GM23338 (cell line): ENCODE measurements around the gene MTMR1. TPM values are rescaled to one million over a fixed set of nuclear protein-coding genes. Genes with fewer than 3 reads are reported as not detected.

ENCODE experiments used
- ATAC-seq: fragments of 200-7000 bp; cut with Tn5 transposase; 3 replicates; pipeline ENCODE4 v1.9.1; 2020
- DNase-seq: peaks from one replicate; pipeline ENCODE4 v3.0.0-alpha.2; 2015; ENCODE audit warnings: low spot score
- H2AFZ ChIP-seq: fragments of 200-600 bp; sonication (generic); 2 replicates; pipeline ENCODE4 v1.8.0; 2016; ENCODE audit warnings: antibody characterized with exemption, mild to moderate bottlenecking, moderate library complexity
- H3F3A ChIP-seq: fragments of 200-600 bp; sonication (generic); replicated peaks from 2 replicates; pipeline ENCODE4 v1.8.0; 2017; ENCODE audit warnings: antibody characterized with exemption, mixed run types, low read depth
- H3K27ac ChIP-seq: fragments of 200-600 bp; sonication (generic); 2 replicates; pipeline ENCODE4 v1.6.1; 2016; ENCODE audit warnings: low read depth
- H3K27me3 ChIP-seq: fragments of 200-600 bp; sonication (generic); 2 replicates; pipeline ENCODE4 v1.8.0; 2016; ENCODE audit warnings: mild to moderate bottlenecking, mixed run types, moderate library complexity; ENCODE audit not compliant: insufficient read depth
- H3K36me3 ChIP-seq: fragments of 200-600 bp; sonication (generic); 2 replicates; pipeline ENCODE4 v1.8.0; 2016; ENCODE audit warnings: mild to moderate bottlenecking; ENCODE audit not compliant: insufficient read depth
- H3K4me1 ChIP-seq: fragments of 200-600 bp; sonication (generic); 2 replicates; pipeline ENCODE4 v1.8.0; 2016; ENCODE audit warnings: mild to moderate bottlenecking, moderate library complexity; ENCODE audit not compliant: insufficient read depth
- H3K4me2 ChIP-seq: fragments of 200-600 bp; sonication (generic); 2 replicates; pipeline ENCODE4 v1.7.1; 2017; ENCODE audit warnings: mixed run types
- H3K4me3 ChIP-seq: fragments of 200-600 bp; sonication (generic); 2 replicates; pipeline ENCODE4 v1.6.1; 2016; ENCODE audit warnings: mixed run types
- H3K79me2 ChIP-seq: fragments of 200-600 bp; sonication (generic); replicated peaks from 2 replicates; pipeline ENCODE4 v1.8.0; 2017; ENCODE audit warnings: mild to moderate bottlenecking; ENCODE audit not compliant: insufficient read depth
- H3K9me2 ChIP-seq: fragments of 200-600 bp; sonication (generic); 2 replicates; pipeline ENCODE4 v1.8.0; 2017; ENCODE audit not compliant: insufficient read depth
- H4K20me1 ChIP-seq: fragments of 200-600 bp; sonication (generic); replicated peaks from 2 replicates; pipeline ENCODE4 v1.8.0; 2017; ENCODE audit warnings: mild to moderate bottlenecking; ENCODE audit not compliant: insufficient read depth
- H3K27ac Mint-ChIP-seq: 2 replicates; pipeline ENCODE4 v1.8.0; 2020; ENCODE audit warnings: inconsistent platforms, mild to moderate bottlenecking, moderate library complexity, mixed read lengths
- H3K27me3 Mint-ChIP-seq: 3 replicates; pipeline ENCODE4 v1.8.0; 2022; ENCODE audit warnings: low read depth, mild to moderate bottlenecking, moderate library complexity, mixed read lengths, inconsistent platforms; ENCODE audit not compliant: insufficient read depth, poor library complexity
- H3K36me3 Mint-ChIP-seq: 3 replicates; pipeline ENCODE4 v1.8.0; 2021; ENCODE audit warnings: low read depth, mild to moderate bottlenecking, inconsistent platforms, moderate library complexity, mixed read lengths
- H3K4me1 Mint-ChIP-seq: 3 replicates; pipeline ENCODE4 v1.8.0; 2020; ENCODE audit warnings: mild to moderate bottlenecking, inconsistent platforms, mixed read lengths
- H3K4me3 Mint-ChIP-seq: 3 replicates; pipeline ENCODE4 v1.8.0; 2021; ENCODE audit warnings: moderate library complexity, mild to moderate bottlenecking, inconsistent platforms, mixed read lengths
- H3K9me3 Mint-ChIP-seq: 3 replicates; pipeline ENCODE4 v1.8.0; 2020; ENCODE audit warnings: moderate library complexity, mild to moderate bottlenecking, inconsistent platforms, mixed read lengths
- CREB1 ChIP-seq: fragments of 250-450 bp; sonication (Bioruptor Pico); IDR thresholded peaks from 2 replicates; pipeline ENCODE4 v1.5.0; 2020; ENCODE audit warnings: low read depth, mild to moderate bottlenecking, moderate library complexity
- EZH2phosphoT487 ChIP-seq: fragments of 200-600 bp; sonication (generic); IDR thresholded peaks from one replicate; pipeline ENCODE4 v1.8.1; 2018; ENCODE audit warnings: antibody characterized with exemption; ENCODE audit not compliant: unreplicated experiment
- JUNB ChIP-seq: IDR thresholded peaks from one replicate; pipeline ENCODE4 v1.6.1; 2016; ENCODE audit warnings: antibody characterized with exemption; ENCODE audit not compliant: unreplicated experiment
- ZNF331 ChIP-seq: fragments of 250-450 bp; sonication (Bioruptor Pico); IDR thresholded peaks from 2 replicates; pipeline ENCODE4 v1.5.0; 2020; ENCODE audit warnings: low read depth, mild to moderate bottlenecking, moderate library complexity
- polyA plus RNA-seq: library from polyadenylated mRNA; unstranded; fragments of >200 nt; fragmentation: Nextera tagmentation; extraction: Ambion mirVana; gene quantifications from 2 replicates; pipeline ENCODE4 v1.2.1, GENCODE V29; 2016
- total RNA-seq: library from RNA; depleted of rRNA; stranded (reverse); fragments of >200 nt; shearing (Covaris generic); gene quantifications from 2 replicates; pipeline ENCODE4 v1.2.3, GENCODE V29; 2014
- TF ChIP-seq, protein P1 (sequence below): IDR thresholded peaks from 2 replicates; pipeline ENCODE4 v1.6.1; 2016; ENCODE audit warnings: antibody characterized with exemption
- TF ChIP-seq, protein P2 (sequence below): IDR thresholded peaks from one replicate; pipeline ENCODE4 v1.6.1; 2018; ENCODE audit warnings: antibody characterized with exemption; ENCODE audit not compliant: unreplicated experiment
- TF ChIP-seq, protein P3 (sequence below), 2 experiments: fragments of 200-600 bp in 1 of 2; sonication (generic) in 1 of 2; conservative IDR thresholded peaks; 2 replicates each; pipeline versions ENCODE4 v1.5.1 to v1.6.1; 2016 to 2017; ENCODE audit warnings: antibody characterized with exemption in 2 of 2, low read depth in 2 of 2, mild to moderate bottlenecking in 2 of 2, moderate library complexity in 1 of 2

The MTMR1 gene
- total and polyA plus RNA-seq, 2 experiments from 2014 or later, result 4.5 to 19.1 TPM

DNA sequence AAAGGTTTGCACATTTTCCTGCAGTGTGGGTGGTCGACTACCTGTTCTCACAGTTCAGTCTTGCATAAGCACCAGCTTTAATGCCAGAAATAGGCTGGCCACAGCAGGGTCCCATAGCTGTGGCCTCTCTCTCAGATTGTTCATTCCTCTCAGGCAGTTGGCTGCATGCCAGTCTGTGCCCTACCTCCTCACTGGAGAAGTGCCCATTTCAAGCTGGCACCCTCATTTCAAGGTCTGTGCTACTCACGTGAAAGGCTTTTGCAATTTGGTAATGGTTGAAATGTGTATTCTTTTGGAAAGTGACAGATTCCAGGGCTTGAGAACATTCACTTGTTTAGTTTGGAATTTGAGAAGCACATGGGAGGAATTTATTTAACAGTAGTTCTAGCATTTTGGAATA is 28.9 kb upstream of the MTMR1 start:
- Mint-ChIP-seq H3K27me3 (peaks cover 2% of the 10 kb centered on the region), H3K27ac (no peak overlapping the region)

DNA sequence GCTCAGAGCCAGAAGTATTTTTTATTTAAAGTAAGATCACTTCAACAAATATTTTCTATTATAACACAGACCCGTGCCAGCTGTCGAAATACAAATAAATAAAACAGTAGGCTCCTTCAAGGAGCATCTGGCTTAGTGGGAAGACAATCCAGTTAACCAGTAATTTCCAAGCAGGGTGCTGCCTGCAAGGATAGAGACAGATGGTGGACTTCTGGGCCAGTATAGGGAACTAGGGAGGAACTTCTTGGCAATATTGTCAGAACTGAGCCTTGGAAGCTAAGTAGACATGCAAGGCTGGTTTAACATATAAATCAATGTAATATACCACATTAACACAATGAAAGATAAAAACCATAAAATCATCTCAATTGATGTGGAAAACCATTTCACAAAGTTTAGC is 17.0 kb upstream of the MTMR1 start:
- Mint-ChIP-seq H3K27me3 (no peaks in the 10 kb centered on the region), H3K36me3 (no peaks in the 10 kb centered on the region), H3K27ac (no peak overlapping the region), H3K9me3 (no peaks in the 10 kb centered on the region), H3K4me3 (no peak overlapping the region), H3K4me1 (no peaks in the 10 kb centered on the region; the same call in 2 of the 3 replicates)
- DNase-seq (no peak), ATAC-seq (no peak)
- H3K4me2 ChIP-seq, result no peak overlapping the region
- no peaks in the 10 kb centered on the region for H3K79me2 ChIP-seq
- no peaks in the 10 kb centered on the region for H4K20me1 ChIP-seq
- TF ChIP-seq, protein P1, sequence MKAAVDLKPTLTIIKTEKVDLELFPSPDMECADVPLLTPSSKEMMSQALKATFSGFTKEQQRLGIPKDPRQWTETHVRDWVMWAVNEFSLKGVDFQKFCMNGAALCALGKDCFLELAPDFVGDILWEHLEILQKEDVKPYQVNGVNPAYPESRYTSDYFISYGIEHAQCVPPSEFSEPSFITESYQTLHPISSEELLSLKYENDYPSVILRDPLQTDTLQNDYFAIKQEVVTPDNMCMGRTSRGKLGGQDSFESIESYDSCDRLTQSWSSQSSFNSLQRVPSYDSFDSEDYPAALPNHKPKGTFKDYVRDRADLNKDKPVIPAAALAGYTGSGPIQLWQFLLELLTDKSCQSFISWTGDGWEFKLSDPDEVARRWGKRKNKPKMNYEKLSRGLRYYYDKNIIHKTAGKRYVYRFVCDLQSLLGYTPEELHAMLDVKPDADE, result no peak
- no peak for TF ChIP-seq CREB1 (CRISPR knock-in tag)
- TF ChIP-seq EZH2phosphoT487, result no peak
- TF ChIP-seq, protein P2, sequence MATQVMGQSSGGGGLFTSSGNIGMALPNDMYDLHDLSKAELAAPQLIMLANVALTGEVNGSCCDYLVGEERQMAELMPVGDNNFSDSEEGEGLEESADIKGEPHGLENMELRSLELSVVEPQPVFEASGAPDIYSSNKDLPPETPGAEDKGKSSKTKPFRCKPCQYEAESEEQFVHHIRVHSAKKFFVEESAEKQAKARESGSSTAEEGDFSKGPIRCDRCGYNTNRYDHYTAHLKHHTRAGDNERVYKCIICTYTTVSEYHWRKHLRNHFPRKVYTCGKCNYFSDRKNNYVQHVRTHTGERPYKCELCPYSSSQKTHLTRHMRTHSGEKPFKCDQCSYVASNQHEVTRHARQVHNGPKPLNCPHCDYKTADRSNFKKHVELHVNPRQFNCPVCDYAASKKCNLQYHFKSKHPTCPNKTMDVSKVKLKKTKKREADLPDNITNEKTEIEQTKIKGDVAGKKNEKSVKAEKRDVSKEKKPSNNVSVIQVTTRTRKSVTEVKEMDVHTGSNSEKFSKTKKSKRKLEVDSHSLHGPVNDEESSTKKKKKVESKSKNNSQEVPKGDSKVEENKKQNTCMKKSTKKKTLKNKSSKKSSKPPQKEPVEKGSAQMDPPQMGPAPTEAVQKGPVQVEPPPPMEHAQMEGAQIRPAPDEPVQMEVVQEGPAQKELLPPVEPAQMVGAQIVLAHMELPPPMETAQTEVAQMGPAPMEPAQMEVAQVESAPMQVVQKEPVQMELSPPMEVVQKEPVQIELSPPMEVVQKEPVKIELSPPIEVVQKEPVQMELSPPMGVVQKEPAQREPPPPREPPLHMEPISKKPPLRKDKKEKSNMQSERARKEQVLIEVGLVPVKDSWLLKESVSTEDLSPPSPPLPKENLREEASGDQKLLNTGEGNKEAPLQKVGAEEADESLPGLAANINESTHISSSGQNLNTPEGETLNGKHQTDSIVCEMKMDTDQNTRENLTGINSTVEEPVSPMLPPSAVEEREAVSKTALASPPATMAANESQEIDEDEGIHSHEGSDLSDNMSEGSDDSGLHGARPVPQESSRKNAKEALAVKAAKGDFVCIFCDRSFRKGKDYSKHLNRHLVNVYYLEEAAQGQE, result no peak
- no peaks in the 10 kb centered on the region for H3K27me3 ChIP-seq
- H3K9me2 ChIP-seq, result no peaks in the 10 kb centered on the region
- no peaks in the 10 kb centered on the region for H3K36me3 ChIP-seq
- H3K27ac ChIP-seq, result no peak overlapping the region
- H3F3A ChIP-seq, result no peaks in the 10 kb centered on the region
- H3K4me1 ChIP-seq, result no peaks in the 10 kb centered on the region
- no peak overlapping the region for H2AFZ ChIP-seq
- no peak overlapping the region for H3K4me3 ChIP-seq

More for the DNA sequence above, 28.9 kb upstream of the MTMR1 start:
- H3K79me2 ChIP-seq, result no peaks in the 10 kb centered on the region
- DNase-seq (no peak), ATAC-seq (no peak)
- Mint-ChIP-seq H3K9me3 (no peaks in the 10 kb centered on the region), H3K4me1 (no peaks in the 10 kb centered on the region; the same call in 2 of the 3 replicates), H3K4me3 (no peak overlapping the region), H3K36me3 (peaks cover 20% of the 10 kb centered on the region; the same call in 2 of the 3 replicates)
- H3K27ac ChIP-seq, result no peak overlapping the region
- no peak overlapping the region for H3K4me2 ChIP-seq
- no peaks in the 10 kb centered on the region for H4K20me1 ChIP-seq
- no peak overlapping the region for H3K4me3 ChIP-seq
- H3K36me3 ChIP-seq, result no peaks in the 10 kb centered on the region
- no peaks in the 10 kb centered on the region for H3K9me2 ChIP-seq
- TF ChIP-seq JUNB, result no peak
- TF ChIP-seq, protein P3, sequence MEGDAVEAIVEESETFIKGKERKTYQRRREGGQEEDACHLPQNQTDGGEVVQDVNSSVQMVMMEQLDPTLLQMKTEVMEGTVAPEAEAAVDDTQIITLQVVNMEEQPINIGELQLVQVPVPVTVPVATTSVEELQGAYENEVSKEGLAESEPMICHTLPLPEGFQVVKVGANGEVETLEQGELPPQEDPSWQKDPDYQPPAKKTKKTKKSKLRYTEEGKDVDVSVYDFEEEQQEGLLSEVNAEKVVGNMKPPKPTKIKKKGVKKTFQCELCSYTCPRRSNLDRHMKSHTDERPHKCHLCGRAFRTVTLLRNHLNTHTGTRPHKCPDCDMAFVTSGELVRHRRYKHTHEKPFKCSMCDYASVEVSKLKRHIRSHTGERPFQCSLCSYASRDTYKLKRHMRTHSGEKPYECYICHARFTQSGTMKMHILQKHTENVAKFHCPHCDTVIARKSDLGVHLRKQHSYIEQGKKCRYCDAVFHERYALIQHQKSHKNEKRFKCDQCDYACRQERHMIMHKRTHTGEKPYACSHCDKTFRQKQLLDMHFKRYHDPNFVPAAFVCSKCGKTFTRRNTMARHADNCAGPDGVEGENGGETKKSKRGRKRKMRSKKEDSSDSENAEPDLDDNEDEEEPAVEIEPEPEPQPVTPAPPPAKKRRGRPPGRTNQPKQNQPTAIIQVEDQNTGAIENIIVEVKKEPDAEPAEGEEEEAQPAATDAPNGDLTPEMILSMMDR (conservative IDR thresholded peaks at IDR 0.05; ENCODE audit: low read depth in 2 of 2), result no peak
- TF ChIP-seq EZH2phosphoT487, result no peak
- TF ChIP-seq, protein P2, result no peak
- TF ChIP-seq, protein P1, result no peak
- no peak for TF ChIP-seq ZNF331 (CRISPR knock-in tag)
- H3K4me1 ChIP-seq, result no peaks in the 10 kb centered on the region
- H3K27me3 ChIP-seq, result no peaks in the 10 kb centered on the region
- no peaks in the 10 kb centered on the region for H3F3A ChIP-seq
- H2AFZ ChIP-seq, result no peak overlapping the region
